Naive thymus-derived CD4-positive, alpha-beta T cell (primary cell): ENCODE data around the gene CNPY2. TPM values are rescaled to one million over a fixed set of nuclear protein-coding genes. Genes with fewer than 3 reads are reported as not detected.

Experiments used
- ATAC-seq: fragments of 150-1000 bp; cut with Tn5 transposase; 2 replicates; pipeline ENCODE4 v1.10.0; 2021; ENCODE audit warnings: mild to moderate bottlenecking, moderate library complexity
- CTCF ChIA-PET: fragments of 350-600 bp; sonication (Branson Sonifier 250); formaldehyde crosslinking; loops from one replicate; lab custom pipeline; 2021; ENCODE audit warnings: antibody characterized with exemption; lab: Charles Lee
- POLR2A ChIA-PET: fragments of 350-600 bp; sonication (Branson Sonifier 250); formaldehyde crosslinking; loops from one replicate; lab custom pipeline; 2021; ENCODE audit warnings: antibody characterized with exemption, inconsistent platforms; lab: Charles Lee
- DNase-seq, 9 donors: peaks; one replicate each; pipeline versions ENCODE4 v3.0.0 to v3.0.0-alpha.2; 2020 to 2022; ENCODE audit warnings: mixed read lengths in 1 of 9
- H3K27ac ChIP-seq: one replicate; pipeline ENCODE4 v1.7.0; 2013; ENCODE audit warnings: mild to moderate bottlenecking, low read depth, low read length, moderate library complexity
- H3K27me3 ChIP-seq, 2 donors: one replicate each; pipeline ENCODE4 v1.7.0; 2013; ENCODE audit warnings: low read length in 2 of 2, mild to moderate bottlenecking in 2 of 2, moderate library complexity in 2 of 2; ENCODE audit not compliant: control insufficient read depth in 2 of 2, insufficient read depth in 2 of 2
- H3K36me3 ChIP-seq, 3 experiments: 1 replicate in 2 of 3; 2 replicates in 1 of 3; pipeline ENCODE4 v1.7.0; 2013; ENCODE audit warnings: low read length in 3 of 3, mild to moderate bottlenecking in 3 of 3, moderate library complexity in 1 of 3; ENCODE audit not compliant: insufficient read depth in 3 of 3, control insufficient read depth in 2 of 3
- H3K4me1 ChIP-seq, 2 donors: one replicate each; pipeline ENCODE4 v1.7.0; 2013; ENCODE audit warnings: low read length in 2 of 2, mild to moderate bottlenecking in 2 of 2, moderate library complexity in 1 of 2; ENCODE audit not compliant: control insufficient read depth in 2 of 2, insufficient read depth in 2 of 2
- H3K4me3 ChIP-seq: 2 replicates; pipeline ENCODE4 v1.7.0; 2013; ENCODE audit warnings: mild to moderate bottlenecking, low read length
- H3K9me3 ChIP-seq, 3 experiments: 1 replicate in 2 of 3; 2 replicates in 1 of 3; pipeline ENCODE4 v1.7.0; 2013; ENCODE audit warnings: low read length in 3 of 3; ENCODE audit not compliant: control insufficient read depth in 2 of 3
- H3K27ac Mint-ChIP-seq, 9 donors: one replicate each; pipeline ENCODE4 v1.8.0; 2020 to 2022; ENCODE audit warnings: mixed read lengths in 9 of 9, mild to moderate bottlenecking in 8 of 9, moderate library complexity in 5 of 9, inconsistent platforms in 2 of 9
- H3K27me3 Mint-ChIP-seq, 5 donors: one replicate each; pipeline ENCODE4 v1.8.0; 2021 to 2022; ENCODE audit warnings: mixed read lengths in 5 of 5, mild to moderate bottlenecking in 1 of 5
- H3K36me3 Mint-ChIP-seq, 5 donors: one replicate each; pipeline ENCODE4 v1.8.0; 2020 to 2022; ENCODE audit warnings: mixed read lengths in 5 of 5, mild to moderate bottlenecking in 3 of 5, inconsistent platforms in 1 of 5
- H3K4me1 Mint-ChIP-seq, 7 donors: one replicate each; pipeline ENCODE4 v1.8.0; 2020 to 2022; ENCODE audit warnings: mixed read lengths in 7 of 7, mild to moderate bottlenecking in 3 of 7, inconsistent platforms in 1 of 7
- H3K4me3 Mint-ChIP-seq, 10 donors: one replicate each; pipeline ENCODE4 v1.8.0; 2020 to 2022; ENCODE audit warnings: mild to moderate bottlenecking in 10 of 10, mixed read lengths in 10 of 10, moderate library complexity in 6 of 10, inconsistent platforms in 2 of 10
- H3K9me3 Mint-ChIP-seq, 11 donors: one replicate each; pipeline ENCODE4 v1.8.0; 2020 to 2022; ENCODE audit warnings: mixed read lengths in 11 of 11, mild to moderate bottlenecking in 4 of 11, inconsistent platforms in 1 of 11, moderate library complexity in 1 of 11
- intact Hi-C, 2 donors: fragments of 100-400 bp; cut with micrococcal nuclease; formaldehyde crosslinking; loops; one replicate each; pipeline ENCODE4 v1.15.1; 2023
- polyA plus RNA-seq, 2 donors: library from polyadenylated mRNA; unstranded; fragments of 300-500 nt; fragmentation: Illumina TruSeq; gene quantifications; one replicate each; pipeline ENCODE4 v1.2.3, GENCODE V29; 2021
- total RNA-seq, 6 experiments: library from RNA in 5 of 6; stranded (reverse) in 5 of 6; gene quantifications; 1 replicate in 5 of 6; 2 replicates in 1 of 6; pipeline ENCODE4 v1.2.3 and lab custom pipeline; 2021 to 2026

Gene CNPY2
- total and polyA plus RNA-seq, 7 experiments from 2014 or later, result 48.4 to 184 (median 89.9) TPM

GRCh38 chr12:56304872-56305590 lies 10.8 kb downstream of the CNPY2 start:
- DNase-seq, result no peak
- Histone ChIP-seq H3K36me3 (peaks cover 0 to 23% (median 0%) of the 10 kb centered on the region in 3 experiments), H3K27ac (no peak overlapping the region), H3K9me3 (no peaks in the 10 kb centered on the region), H3K4me1 (peaks cover 8 to 19% of the 10 kb centered on the region in 2 donors), H3K4me3 (no peak overlapping the region), H3K27me3 (no peaks in the 10 kb centered on the region)
- H3K27me3 Mint-ChIP-seq, result no peaks in the 10 kb centered on the region
- H3K4me3 Mint-ChIP-seq, result no peak overlapping the region
- CTCF ChIA-PET, result no interaction called here
- H3K36me3 Mint-ChIP-seq, result peaks cover 0 to 13% (median 4%) of the 10 kb centered on the region in 5 donors
- no peaks in the 10 kb centered on the region for H3K9me3 Mint-ChIP-seq
- H3K4me1 Mint-ChIP-seq, result peaks cover 8 to 23% (median 21%) of the 10 kb centered on the region in 7 donors
- POLR2A ChIA-PET, result interaction anchor here (0.6 to 1.4 kb wide), 6 partner anchors 11 to 151 kb away, joined by 3 to 6 read pairs (median 4); partner anchors contain the start of genes CNPY2 and RNF41
- no peak for ATAC-seq
- H3K27ac Mint-ChIP-seq, result peak overlapping the region in 4 of 9 donors; percentile 7 to 47 (median 29)
- intact Hi-C loops, result no loop called here

- H3K4me3 Mint-ChIP-seq, result no peak overlapping the region
- Histone ChIP-seq H3K27ac (no peak overlapping the region), H3K4me1 (peaks cover 13 to 19% of the 10 kb centered on the region in 2 donors), H3K9me3 (no peaks in the 10 kb centered on the region), H3K4me3 (no peak overlapping the region), H3K27me3 (no peaks in the 10 kb centered on the region), H3K36me3 (peaks cover 0 to 21% (median 0%) of the 10 kb centered on the region in 3 experiments)
- ATAC-seq (no peak), DNase-seq (no peak)
- no peak overlapping the region for H3K27ac Mint-ChIP-seq
- no peaks in the 10 kb centered on the region for H3K9me3 Mint-ChIP-seq
- intact Hi-C loops, result no loop called here
- H3K27me3 Mint-ChIP-seq, result no peaks in the 10 kb centered on the region
- POLR2A ChIA-PET, result interaction anchor here (0.6 to 1.4 kb wide), 3 partner anchors 11 to 152 kb away, joined by 3 to 4 read pairs (median 3); partner anchors contain the start of gene CNPY2
- peaks cover 0 to 10% (median 1%) of the 10 kb centered on the region in 5 donors for H3K36me3 Mint-ChIP-seq
- CTCF ChIA-PET, result no interaction called here
- H3K4me1 Mint-ChIP-seq, result peaks cover 9 to 26% (median 22%) of the 10 kb centered on the region in 7 donors
Measured at GRCh38 chr12:56304276-56304675, 11.5 kb downstream of the CNPY2 start.

GRCh38 chr12:56300644-56301464 lies 14.9 kb downstream of the CNPY2 start:
- Histone ChIP-seq H3K27me3 (no peaks in the 10 kb centered on the region), H3K4me3 (peak overlapping the region; percentile 73), H3K27ac (peak overlapping the region; percentile 94), H3K9me3 (no peaks in the 10 kb centered on the region), H3K36me3 (peaks cover 0 to 18% (median 0%) of the 10 kb centered on the region in 3 experiments), H3K4me1 (peaks cover 26 to 48% of the 10 kb centered on the region in 2 donors)
- Mint-ChIP-seq H3K27me3 (no peaks in the 10 kb centered on the region), H3K36me3 (peaks cover 0 to 16% (median 8%) of the 10 kb centered on the region in 5 donors), H3K27ac (peak overlapping the region; percentile 93 to 99 (median 97)), H3K4me3 (peak overlapping the region; percentile 93 to 100 (median 96)), H3K4me1 (peaks cover 27 to 58% (median 53%) of the 10 kb centered on the region in 7 donors), H3K9me3 (no peaks in the 10 kb centered on the region)
- ATAC-seq, result no peak
- intact Hi-C loops, result loop anchor here (1.0 to 2.0 kb wide), 24 partner anchors 10 to 562 kb away; partner anchors contain the start of genes STAT2 (in 2 of the 2), TIMELESS (in 2 of the 2), ANKRD52 (in 1 of the 2) and COQ10A (in 1 of the 2)
- DNase-seq, result peak in 1 of 9 donors; percentile 4
- CTCF ChIA-PET, result interaction anchor here (0.6 to 1.1 kb wide), 3 partner anchors 15 to 462 kb away, joined by 3 to 4 read pairs (median 3); partner anchors contain the start of gene CNPY2
- POLR2A ChIA-PET, result interaction anchor here (0.6 to 3.6 kb wide), 9 partner anchors 11 to 198 kb away, joined by 3 to 18 read pairs (median 3); partner anchors contain the start of genes RNF41 and TIMELESS

- H3K27ac Mint-ChIP-seq, result peak within 1 kb of the TSS; percentile 93 to 99 (median 97)
- POLR2A ChIA-PET, result interaction anchor here (0.6 to 3.6 kb wide), 10 partner anchors 10 to 226 kb away, joined by 3 to 18 read pairs (median 5); partner anchors contain the start of genes RNF41, SMARCC2, STAT2 and ZC3H10
- intact Hi-C loops, result loop anchor here (1.0 to 2.0 kb wide), 24 partner anchors 9 to 561 kb away; partner anchors contain the start of genes STAT2 (in 2 of the 2), TIMELESS (in 2 of the 2), ANKRD52 (in 1 of the 2) and COQ10A (in 1 of the 2)
Measured at GRCh38 chr12:56299853-56300643, 15.7 kb downstream of the CNPY2 start, which contains the start of gene CS. Gene CS (minus strand): TSS chr12:56300330. CDS start chr12:56300201, 129 bp downstream.

GRCh38 chr12:56299308-56299852 lies 16.4 kb downstream of the CNPY2 start:
- no peaks in the 10 kb centered on the region for H3K27me3 ChIP-seq
- peaks cover 26 to 48% of the 10 kb centered on the region in 2 donors for H3K4me1 ChIP-seq
- H3K4me3 ChIP-seq, result peak overlapping the region; percentile 73
- CTCF ChIA-PET, result interaction anchor here (0.6 to 1.9 kb wide), 4 partner anchors 110 to 1293 kb away, joined by 3 to 5 read pairs (median 4); partner anchors contain the start of gene SMARCC2
- H3K4me1 Mint-ChIP-seq, result peaks cover 27 to 61% (median 53%) of the 10 kb centered on the region in 7 donors
- no peaks in the 10 kb centered on the region for H3K9me3 Mint-ChIP-seq
- H3K36me3 Mint-ChIP-seq, result peaks cover 0 to 14% (median 4%) of the 10 kb centered on the region in 5 donors
- ATAC-seq, result no peak
- no peaks in the 10 kb centered on the region for H3K27me3 Mint-ChIP-seq
- POLR2A ChIA-PET, result interaction anchor here (0.6 to 3.6 kb wide), 10 partner anchors 10 to 225 kb away, joined by 3 to 18 read pairs (median 4); partner anchors contain the start of genes RNF41, SMARCC2, STAT2 and ZC3H10
- intact Hi-C loops, result no loop called here
- DNase-seq, result peak in 6 of 9 donors; percentile 36 to 60 (median 50)
- H3K27ac ChIP-seq, result peak overlapping the region; percentile 94
- H3K27ac Mint-ChIP-seq, result peak overlapping the region; percentile 93 to 99 (median 96)
- H3K4me3 Mint-ChIP-seq, result peak overlapping the region; percentile 93 to 100 (median 96)
- peaks cover 0 to 11% (median 0%) of the 10 kb centered on the region in 3 experiments for H3K36me3 ChIP-seq
- H3K9me3 ChIP-seq, result no peaks in the 10 kb centered on the region

More at GRCh38 chr12:56299853-56300643, 15.7 kb downstream of the CNPY2 start, which contains the start of gene CS:
- H3K9me3 ChIP-seq, result no peaks in the 10 kb centered on the region
- ATAC-seq (peak; percentile 98), DNase-seq (peak; percentile 95 to 99 (median 98))
- H3K27ac ChIP-seq, result peak within 1 kb of the TSS; percentile 94
- Mint-ChIP-seq H3K4me3 (peak within 1 kb of the TSS; percentile 93 to 100 (median 96)), H3K9me3 (no peaks in the 10 kb centered on the region), H3K4me1 (peaks cover 27 to 58% (median 53%) of the 10 kb centered on the region in 7 donors), H3K27me3 (no peaks in the 10 kb centered on the region), H3K36me3 (peaks cover 0 to 16% (median 6%) of the 10 kb centered on the region in 5 donors)
- H3K4me3 ChIP-seq, result peak within 1 kb of the TSS; percentile 73
- peaks cover 0 to 12% (median 0%) of the 10 kb centered on the region in 3 experiments for H3K36me3 ChIP-seq
- no peaks in the 10 kb centered on the region for H3K27me3 ChIP-seq
- CTCF ChIA-PET, result interaction anchor here (0.6 to 1.9 kb wide), 4 partner anchors 16 to 1292 kb away, joined by 4 to 5 read pairs (median 4); partner anchors contain the start of genes CNPY2 and SMARCC2
- peaks cover 26 to 48% of the 10 kb centered on the region in 2 donors for H3K4me1 ChIP-seq
